ENCODE results near the gene RNF40. TPM values are rescaled to one million over a fixed set of nuclear protein-coding genes. Genes with fewer than 3 reads are reported as not detected.

The RNF40 gene
- total RNA-seq, 1 donor from 2014 or later = 182 TPM

GRCh38 chr16:30794634-30795033 lies 32.5 kb downstream of the RNF40 start:
- Mint-ChIP-seq H3K36me3 (ENCODE audit: unreplicated experiment) (no peaks in the 10 kb centered on the region), H3K9me3 (ENCODE audit: unreplicated experiment) (peaks cover 2% of the 10 kb centered on the region), H3K4me1 (ENCODE audit: low read depth, unreplicated experiment) (no peaks in the 10 kb centered on the region), H3K27ac (ENCODE audit: unreplicated experiment) (no peak overlapping the region), H3K27me3 (ENCODE audit: unreplicated experiment) (peaks cover 6% of the 10 kb centered on the region), H3K4me3 (ENCODE audit: unreplicated experiment) (no peak overlapping the region)
- TF ChIP-seq CTCF (IDR thresholded peaks at IDR 0.05; ENCODE audit: partially characterized antibody, unreplicated experiment) = no peak
- no peak for DNase-seq

- DNase-seq = no peak
- H3K9me3 Mint-ChIP-seq (ENCODE audit: unreplicated experiment) = peaks cover 2% of the 10 kb centered on the region
- no peaks in the 10 kb centered on the region for H3K36me3 Mint-ChIP-seq (ENCODE audit: unreplicated experiment)
- no peak for TF ChIP-seq CTCF (IDR thresholded peaks at IDR 0.05; ENCODE audit: partially characterized antibody, unreplicated experiment)
- no peak overlapping the region for H3K27ac Mint-ChIP-seq (ENCODE audit: unreplicated experiment)
- H3K4me3 Mint-ChIP-seq (ENCODE audit: unreplicated experiment) = no peak overlapping the region
- no peaks in the 10 kb centered on the region for H3K4me1 Mint-ChIP-seq (ENCODE audit: low read depth, unreplicated experiment)
- peaks cover 6% of the 10 kb centered on the region for H3K27me3 Mint-ChIP-seq (ENCODE audit: unreplicated experiment)
Observed at GRCh38 chr16:30797670-30798309, 35.7 kb downstream of the RNF40 start.

GRCh38 chr16:30802936-30803335 lies 40.8 kb downstream of the RNF40 start:
- no peak for TF ChIP-seq CTCF (IDR thresholded peaks at IDR 0.05; ENCODE audit: partially characterized antibody, unreplicated experiment)
- Mint-ChIP-seq H3K27me3 (ENCODE audit: unreplicated experiment) (peaks cover 3% of the 10 kb centered on the region), H3K9me3 (ENCODE audit: unreplicated experiment) (peaks cover 10% of the 10 kb centered on the region), H3K36me3 (ENCODE audit: unreplicated experiment) (no peaks in the 10 kb centered on the region), H3K4me3 (ENCODE audit: unreplicated experiment) (no peak overlapping the region), H3K27ac (ENCODE audit: unreplicated experiment) (no peak overlapping the region), H3K4me1 (ENCODE audit: low read depth, unreplicated experiment) (peaks cover 7% of the 10 kb centered on the region)
- DNase-seq = no peak

- Mint-ChIP-seq H3K27me3 (ENCODE audit: unreplicated experiment) (peaks cover 6% of the 10 kb centered on the region), H3K4me1 (ENCODE audit: low read depth, unreplicated experiment) (peaks cover 7% of the 10 kb centered on the region), H3K4me3 (ENCODE audit: unreplicated experiment) (peak overlapping the region; percentile 87), H3K9me3 (ENCODE audit: unreplicated experiment) (peaks cover 10% of the 10 kb centered on the region), H3K36me3 (ENCODE audit: unreplicated experiment) (no peaks in the 10 kb centered on the region), H3K27ac (ENCODE audit: unreplicated experiment) (peak overlapping the region; percentile 92)
- DNase-seq = peak; percentile 49
- TF ChIP-seq CTCF (IDR thresholded peaks at IDR 0.05; ENCODE audit: partially characterized antibody, unreplicated experiment) = no peak
Observed at GRCh38 chr16:30805056-30805369, 42.9 kb downstream of the RNF40 start.

- H3K27me3 Mint-ChIP-seq (ENCODE audit: unreplicated experiment) = peaks cover 6% of the 10 kb centered on the region
- no peaks in the 10 kb centered on the region for H3K36me3 Mint-ChIP-seq (ENCODE audit: unreplicated experiment)
- H3K9me3 Mint-ChIP-seq (ENCODE audit: unreplicated experiment) = peaks cover 10% of the 10 kb centered on the region
- peaks cover 7% of the 10 kb centered on the region for H3K4me1 Mint-ChIP-seq (ENCODE audit: low read depth, unreplicated experiment)
- no peak for TF ChIP-seq CTCF (IDR thresholded peaks at IDR 0.05; ENCODE audit: partially characterized antibody, unreplicated experiment)
- H3K4me3 Mint-ChIP-seq (ENCODE audit: unreplicated experiment) = peak overlapping the region; percentile 94
- peak overlapping the region; percentile 92 for H3K27ac Mint-ChIP-seq (ENCODE audit: unreplicated experiment)
- peak; percentile 88 for DNase-seq
Observed at GRCh38 chr16:30805370-30806169, 43.4 kb downstream of the RNF40 start.
